ENCODE measurements around the gene STIM1.

DNA sequence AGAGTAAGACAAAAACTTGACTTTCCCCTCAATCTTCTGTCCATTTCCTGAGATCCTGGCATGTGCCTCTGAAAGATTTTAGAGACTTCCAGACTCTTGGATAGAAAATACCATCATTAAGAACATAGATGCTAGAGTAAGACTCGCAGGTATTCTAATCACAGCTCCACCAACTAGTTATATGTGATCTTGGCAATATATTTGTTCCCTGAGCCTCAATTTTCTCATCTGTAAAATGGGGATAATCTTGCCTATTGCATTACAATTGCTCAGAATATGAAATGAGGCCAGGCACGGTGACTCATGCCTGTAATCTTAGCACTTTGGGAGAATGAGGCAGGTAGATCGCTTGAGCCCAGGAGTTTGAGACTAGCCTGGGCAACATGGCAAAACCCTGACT is 25.4 kb upstream of the STIM1 start:
- TF ChIP-seq EZH2 (IDR thresholded peaks at IDR 0.05; ENCODE audit: borderline replicate concordance, low read length): no peak
- TF ChIP-seq, protein P1, sequence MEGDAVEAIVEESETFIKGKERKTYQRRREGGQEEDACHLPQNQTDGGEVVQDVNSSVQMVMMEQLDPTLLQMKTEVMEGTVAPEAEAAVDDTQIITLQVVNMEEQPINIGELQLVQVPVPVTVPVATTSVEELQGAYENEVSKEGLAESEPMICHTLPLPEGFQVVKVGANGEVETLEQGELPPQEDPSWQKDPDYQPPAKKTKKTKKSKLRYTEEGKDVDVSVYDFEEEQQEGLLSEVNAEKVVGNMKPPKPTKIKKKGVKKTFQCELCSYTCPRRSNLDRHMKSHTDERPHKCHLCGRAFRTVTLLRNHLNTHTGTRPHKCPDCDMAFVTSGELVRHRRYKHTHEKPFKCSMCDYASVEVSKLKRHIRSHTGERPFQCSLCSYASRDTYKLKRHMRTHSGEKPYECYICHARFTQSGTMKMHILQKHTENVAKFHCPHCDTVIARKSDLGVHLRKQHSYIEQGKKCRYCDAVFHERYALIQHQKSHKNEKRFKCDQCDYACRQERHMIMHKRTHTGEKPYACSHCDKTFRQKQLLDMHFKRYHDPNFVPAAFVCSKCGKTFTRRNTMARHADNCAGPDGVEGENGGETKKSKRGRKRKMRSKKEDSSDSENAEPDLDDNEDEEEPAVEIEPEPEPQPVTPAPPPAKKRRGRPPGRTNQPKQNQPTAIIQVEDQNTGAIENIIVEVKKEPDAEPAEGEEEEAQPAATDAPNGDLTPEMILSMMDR (IDR thresholded peaks at IDR 0.05; ENCODE audit: low read length): no peak

Data from OCI-LY1 (cell line).